ENCODE data around the gene CRYBA4.

Gene CRYBA4

GRCh38 chr22:26660961-26661578 is 39.3 kb downstream of the CRYBA4 start:
- no peak for DNase-seq (ENCODE audit: low read depth in 2 of 2)

- no peak for DNase-seq (ENCODE audit: low read depth in 2 of 2)
These were observed 40.4 kb downstream of the CRYBA4 start for GRCh38 chr22:26662160-26662559.

- DNase-seq (ENCODE audit: low read depth in 2 of 2), result no peak
These were observed 41.7 kb downstream of the CRYBA4 start for GRCh38 chr22:26663374-26663923.

GRCh38 chr22:26665813-26666231 is 44.1 kb downstream of the CRYBA4 start:
- DNase-seq (ENCODE audit: low read depth in 2 of 2), result no peak

- no peak for DNase-seq (ENCODE audit: low read depth in 2 of 2)
These were observed 45.4 kb downstream of the CRYBA4 start for GRCh38 chr22:26667140-26667539.

GRCh38 chr22:26669060-26669481 is 47.3 kb downstream of the CRYBA4 start:
- no peak for DNase-seq (ENCODE audit: low read depth in 2 of 2)

GRCh38 chr22:26670459-26670858 is 48.7 kb downstream of the CRYBA4 start:
- no peak for DNase-seq (ENCODE audit: low read depth in 2 of 2)

GRCh38 chr22:26671317-26672059 is 49.7 kb downstream of the CRYBA4 start:
- DNase-seq (ENCODE audit: low read depth in 2 of 2), result no peak

GRCh38 chr22:26672060-26672471 is 50.3 kb downstream of the CRYBA4 start:
- no peak for DNase-seq (ENCODE audit: low read depth in 2 of 2)

GRCh38 chr22:26672590-26673468 is 51.1 kb downstream of the CRYBA4 start:
- peak; percentile 90 to 91 for DNase-seq (ENCODE audit: low read depth in 2 of 2)

GRCh38 chr22:26673486-26673885 is 51.7 kb downstream of the CRYBA4 start:
- no peak for DNase-seq (ENCODE audit: low read depth in 2 of 2)

- no peak for DNase-seq (ENCODE audit: low read depth in 2 of 2)
These were observed 52.7 kb downstream of the CRYBA4 start for GRCh38 chr22:26674211-26675190.

GRCh38 chr22:26675687-26676268 is 54.0 kb downstream of the CRYBA4 start:
- DNase-seq (ENCODE audit: low read depth in 2 of 2), result no peak

- no peak for DNase-seq (ENCODE audit: low read depth in 2 of 2)
These were observed 55.5 kb downstream of the CRYBA4 start for GRCh38 chr22:26677217-26677616.

- peak; percentile 45 to 48 for DNase-seq (ENCODE audit: low read depth in 2 of 2)
These were observed 57.4 kb downstream of the CRYBA4 start for GRCh38 chr22:26679003-26679629.

Data from fibroblast of skin of left biceps (primary cell).